22Rv1 (cell line): ENCODE results near the gene PPARG.

Source experiments
- ZFX ChIP-seq: fragments of 450-650 bp; IDR thresholded peaks from 2 replicates; pipeline ENCODE4 v1.6.1; 2017; ENCODE audit warnings: antibody characterized with exemption, borderline replicate concordance
- TF ChIP-seq, protein P1 (sequence below): fragments of 450-650 bp; IDR thresholded peaks from 2 replicates; pipeline ENCODE4 v1.5.1; 2017; ENCODE audit warnings: mild to moderate bottlenecking

DNA sequence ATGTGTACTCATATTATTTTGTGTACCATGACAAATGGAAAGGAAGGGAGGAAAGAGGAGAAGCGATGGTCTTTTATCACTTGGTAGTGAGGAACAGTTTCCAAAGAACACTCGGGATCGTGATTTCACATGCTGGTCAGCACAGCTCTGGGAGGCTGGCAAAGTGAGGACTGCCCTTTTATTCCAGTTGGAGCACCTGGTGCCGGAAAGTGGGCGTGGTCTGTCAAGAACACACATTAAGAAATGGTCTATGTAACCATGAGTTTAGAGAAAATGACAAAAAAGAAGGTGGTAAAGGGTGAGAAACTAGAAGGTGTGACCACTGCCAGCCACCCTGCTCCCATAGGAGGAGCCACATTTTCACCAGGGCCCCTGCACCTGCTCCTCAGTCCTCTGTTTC is 188.4 kb downstream of the PPARG start:
- TF ChIP-seq, protein P1, sequence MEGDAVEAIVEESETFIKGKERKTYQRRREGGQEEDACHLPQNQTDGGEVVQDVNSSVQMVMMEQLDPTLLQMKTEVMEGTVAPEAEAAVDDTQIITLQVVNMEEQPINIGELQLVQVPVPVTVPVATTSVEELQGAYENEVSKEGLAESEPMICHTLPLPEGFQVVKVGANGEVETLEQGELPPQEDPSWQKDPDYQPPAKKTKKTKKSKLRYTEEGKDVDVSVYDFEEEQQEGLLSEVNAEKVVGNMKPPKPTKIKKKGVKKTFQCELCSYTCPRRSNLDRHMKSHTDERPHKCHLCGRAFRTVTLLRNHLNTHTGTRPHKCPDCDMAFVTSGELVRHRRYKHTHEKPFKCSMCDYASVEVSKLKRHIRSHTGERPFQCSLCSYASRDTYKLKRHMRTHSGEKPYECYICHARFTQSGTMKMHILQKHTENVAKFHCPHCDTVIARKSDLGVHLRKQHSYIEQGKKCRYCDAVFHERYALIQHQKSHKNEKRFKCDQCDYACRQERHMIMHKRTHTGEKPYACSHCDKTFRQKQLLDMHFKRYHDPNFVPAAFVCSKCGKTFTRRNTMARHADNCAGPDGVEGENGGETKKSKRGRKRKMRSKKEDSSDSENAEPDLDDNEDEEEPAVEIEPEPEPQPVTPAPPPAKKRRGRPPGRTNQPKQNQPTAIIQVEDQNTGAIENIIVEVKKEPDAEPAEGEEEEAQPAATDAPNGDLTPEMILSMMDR: no peak
- TF ChIP-seq ZFX: no peak
